GM11168 (cell line): ENCODE measurements around the gene INSIG2.

ENCODE experiments used
- in situ Hi-C: fragments of 300-500 bp; cut with MboI; formaldehyde crosslinking; loops from one replicate; pipeline ENCODE4 v1.12.0; 2022; ENCODE audit warnings: low sequenced_read_pairs; ENCODE audit not compliant: unreplicated experiment

Gene INSIG2

GRCh38 chr2:118123561-118124232 lies 35.4 kb downstream of the INSIG2 start:
- in situ Hi-C loops, result no loop called here

- in situ Hi-C loops, result no loop called here
Observed at GRCh38 chr2:118124288-118124891, 36.1 kb downstream of the INSIG2 start.

- in situ Hi-C loops, result no loop called here
Observed at GRCh38 chr2:118127250-118127649, 39.0 kb downstream of the INSIG2 start.

- in situ Hi-C loops, result no loop called here
Observed at GRCh38 chr2:118128826-118129225, 40.6 kb downstream of the INSIG2 start.

- in situ Hi-C loops, result no loop called here
Observed at GRCh38 chr2:118130385-118130784, 42.1 kb downstream of the INSIG2 start.

GRCh38 chr2:118131771-118132170 lies 43.5 kb downstream of the INSIG2 start:
- in situ Hi-C loops, result no loop called here

GRCh38 chr2:118133916-118134315 lies 45.6 kb downstream of the INSIG2 start:
- in situ Hi-C loops, result no loop called here

GRCh38 chr2:118134650-118135049 lies 46.4 kb downstream of the INSIG2 start:
- in situ Hi-C loops, result no loop called here

GRCh38 chr2:118145207-118145606 lies 56.9 kb downstream of the INSIG2 start:
- in situ Hi-C loops, result no loop called here

- in situ Hi-C loops, result no loop called here
Observed at GRCh38 chr2:118145806-118146205, 57.5 kb downstream of the INSIG2 start.

GRCh38 chr2:118146315-118147283 lies 58.3 kb downstream of the INSIG2 start:
- in situ Hi-C loops, result no loop called here

GRCh38 chr2:118148133-118148532 lies 59.9 kb downstream of the INSIG2 start:
- in situ Hi-C loops, result no loop called here

GRCh38 chr2:118148809-118149208 lies 60.5 kb downstream of the INSIG2 start:
- in situ Hi-C loops, result no loop called here

- in situ Hi-C loops, result no loop called here
Observed at GRCh38 chr2:118150294-118150693, 62.0 kb downstream of the INSIG2 start.

GRCh38 chr2:118151831-118152230 lies 63.6 kb downstream of the INSIG2 start:
- in situ Hi-C loops, result no loop called here

- in situ Hi-C loops, result no loop called here
Observed at GRCh38 chr2:118153433-118153832, 65.2 kb downstream of the INSIG2 start.

GRCh38 chr2:118154176-118154575 lies 65.9 kb downstream of the INSIG2 start:
- in situ Hi-C loops, result no loop called here
